HG03457 (cell line): ENCODE data around the gene SRSF11.
"Not testable (repeated sequence)": the region's sequence is repeated elsewhere in the genome, so short reads cannot be mapped to it uniquely, and the experiment has no call there.

Experiments
- ATAC-seq: cut with Tn5 transposase; IDR thresholded peaks from one replicate; pipeline ENCODE4 v1.9.1; 2021; ENCODE audit warnings: moderate number of reproducible peaks; ENCODE audit not compliant: unreplicated experiment

SRSF11 gene, protein sequence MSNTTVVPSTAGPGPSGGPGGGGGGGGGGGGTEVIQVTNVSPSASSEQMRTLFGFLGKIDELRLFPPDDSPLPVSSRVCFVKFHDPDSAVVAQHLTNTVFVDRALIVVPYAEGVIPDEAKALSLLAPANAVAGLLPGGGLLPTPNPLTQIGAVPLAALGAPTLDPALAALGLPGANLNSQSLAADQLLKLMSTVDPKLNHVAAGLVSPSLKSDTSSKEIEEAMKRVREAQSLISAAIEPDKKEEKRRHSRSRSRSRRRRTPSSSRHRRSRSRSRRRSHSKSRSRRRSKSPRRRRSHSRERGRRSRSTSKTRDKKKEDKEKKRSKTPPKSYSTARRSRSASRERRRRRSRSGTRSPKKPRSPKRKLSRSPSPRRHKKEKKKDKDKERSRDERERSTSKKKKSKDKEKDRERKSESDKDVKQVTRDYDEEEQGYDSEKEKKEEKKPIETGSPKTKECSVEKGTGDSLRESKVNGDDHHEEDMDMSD

DNA sequence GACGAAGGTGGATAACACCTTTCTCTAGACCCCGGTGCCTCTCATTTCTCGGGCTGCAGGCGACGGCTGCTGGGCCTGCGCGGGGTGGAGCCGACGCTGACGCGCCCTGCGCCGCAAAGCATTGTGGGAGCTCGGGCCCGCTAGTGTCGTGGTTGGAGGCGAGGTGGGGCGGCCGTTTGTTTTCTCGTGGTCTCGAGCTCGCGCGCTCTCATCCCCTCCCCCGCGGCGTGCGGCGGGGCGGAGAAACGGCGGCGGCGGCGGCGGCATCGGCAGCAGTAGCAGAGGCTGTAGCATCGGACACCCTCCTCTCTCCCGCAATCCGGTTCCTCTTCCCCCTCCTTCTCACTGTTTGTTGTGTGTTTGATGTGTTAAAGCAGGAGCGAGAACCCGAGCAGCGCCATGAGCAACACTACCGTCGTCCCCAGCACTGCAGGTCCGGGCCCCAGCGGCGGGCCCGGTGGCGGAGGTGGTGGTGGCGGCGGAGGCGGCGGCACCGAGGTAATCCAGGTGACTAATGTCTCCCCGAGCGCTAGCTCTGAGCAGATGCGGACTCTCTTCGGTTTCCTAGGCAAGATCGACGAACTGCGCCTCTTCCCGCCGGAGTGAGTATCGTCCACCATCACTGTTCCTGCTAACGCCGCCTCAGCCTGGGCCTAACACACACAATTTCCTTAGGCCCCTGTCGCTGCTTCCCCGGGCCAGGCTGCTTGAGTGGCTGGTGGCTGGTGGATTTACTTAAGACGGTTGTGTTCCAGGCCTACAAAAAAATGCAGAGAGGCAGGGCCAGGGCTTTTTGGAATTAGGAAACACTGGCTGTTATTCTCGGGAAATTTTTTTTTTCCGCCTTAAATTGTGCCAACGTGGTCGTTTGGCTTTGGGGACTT, at the start of gene SRSF11:
TSS of gene SRSF11 (plus strand) at position 143 of the 884 bp plus-strand sequence. CDS start at position 400, 257 bp downstream.
- ATAC-seq: peak; percentile 88

GRCh38 chr1:70171512-70171911, 49.7 kb upstream of the SRSF11 start:
- ATAC-seq: no peak

GRCh38 chr1:70185181-70185580, 36.0 kb upstream of the SRSF11 start:
- not testable (repeated sequence) for ATAC-seq

DNA sequence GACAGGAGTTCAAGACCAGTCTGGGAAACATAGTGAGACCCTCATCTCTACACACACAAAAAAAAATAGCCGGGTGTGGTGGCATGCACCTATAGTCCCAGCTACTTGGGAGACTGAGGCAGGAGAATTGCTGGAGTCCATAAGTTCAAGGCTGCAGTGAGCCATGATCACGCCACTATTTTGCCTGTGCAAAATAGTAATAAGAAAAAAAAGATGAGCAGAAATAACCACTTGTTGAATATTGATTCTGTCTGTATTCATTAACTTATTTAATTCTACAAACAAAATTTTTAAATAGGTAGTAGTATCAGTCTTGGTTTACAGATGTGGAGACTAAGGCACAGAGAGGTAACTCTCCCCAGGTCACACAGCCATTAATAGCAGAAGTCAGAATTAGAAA, 32.7 kb upstream of the SRSF11 start:
- ATAC-seq: no peak

GRCh38 chr1:70190180-70190579, 31.0 kb upstream of the SRSF11 start:
- no peak for ATAC-seq

DNA sequence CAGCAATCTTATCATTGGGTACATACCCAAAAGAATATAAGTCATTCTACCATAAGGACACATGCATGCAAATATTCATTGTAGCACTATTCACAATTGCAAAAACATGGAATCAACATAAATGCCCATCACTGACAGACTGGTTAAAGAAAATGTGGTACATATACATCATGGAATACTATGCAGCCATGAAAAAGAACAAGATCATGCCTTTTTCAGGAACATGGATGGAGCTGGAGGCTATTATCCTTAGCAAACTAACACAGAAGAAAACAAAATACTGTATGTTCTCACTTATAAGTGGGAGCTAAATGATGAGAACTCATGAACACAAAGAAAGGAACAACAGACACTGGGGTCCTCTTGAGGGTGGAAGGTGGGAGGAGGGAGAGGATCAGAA, 28.7 kb upstream of the SRSF11 start:
- ATAC-seq: not testable (repeated sequence)

- ATAC-seq: no peak
Observed at GRCh38 chr1:70194601-70195000, 26.6 kb upstream of the SRSF11 start.

- peak; percentile 85 for ATAC-seq
Observed at GRCh38 chr1:70195342-70195741, 25.8 kb upstream of the SRSF11 start.

- no peak for ATAC-seq
Observed at GRCh38 chr1:70196333-70196732, 24.8 kb upstream of the SRSF11 start.

DNA sequence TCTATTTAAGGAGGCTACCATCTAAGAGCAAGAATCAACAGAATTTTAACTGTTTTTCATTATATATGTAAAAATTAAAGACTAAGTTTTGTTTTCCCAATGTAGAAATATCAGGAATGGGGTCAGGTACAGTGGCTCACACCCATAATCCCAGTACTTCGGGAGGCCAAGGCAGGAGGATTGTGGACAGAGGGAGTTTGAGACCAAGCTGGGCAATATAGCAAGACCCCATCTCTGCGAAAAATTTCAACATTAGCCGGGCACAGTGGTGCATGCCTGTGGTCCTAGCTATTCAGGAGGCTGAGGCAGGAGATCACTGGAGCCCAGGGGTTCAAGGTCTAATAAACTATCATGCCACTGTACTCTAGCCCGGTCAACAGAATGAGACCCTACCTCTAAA, 21.1 kb upstream of the SRSF11 start:
- ATAC-seq: no peak

- no peak for ATAC-seq
Observed at GRCh38 chr1:70202173-70202758, 18.9 kb upstream of the SRSF11 start.

DNA sequence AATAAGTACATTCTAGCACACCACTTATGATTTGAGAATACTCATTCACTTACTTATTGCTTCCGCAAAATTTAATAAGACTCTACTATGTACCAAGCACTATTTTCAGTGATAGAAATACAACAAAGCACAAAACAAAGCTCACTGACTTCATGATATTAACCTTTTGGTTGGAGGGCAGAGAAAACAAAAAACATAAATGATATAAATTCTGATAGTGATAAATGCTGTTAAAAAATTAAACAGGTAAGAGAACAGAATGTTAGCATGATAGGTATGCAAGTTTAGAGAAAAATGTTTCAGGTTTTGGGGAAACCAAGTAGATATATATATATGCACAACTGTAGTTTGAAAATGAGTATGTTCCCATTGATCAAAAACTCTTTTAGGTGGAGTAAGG, 17.0 kb upstream of the SRSF11 start:
- ATAC-seq: no peak

- no peak for ATAC-seq
Observed at GRCh38 chr1:70204600-70204999, 16.6 kb upstream of the SRSF11 start.

GRCh38 chr1:70205071-70205433, 16.1 kb upstream of the SRSF11 start:
- ATAC-seq: no peak

- ATAC-seq: peak; percentile 73
Observed at GRCh38 chr1:70205434-70206118, 15.6 kb upstream of the SRSF11 start, which contains the start of gene LRRC40. TSS of gene LRRC40 (minus strand) at chr1:70205579. CDS start at chr1:70205540, 39 bp downstream.

DNA sequence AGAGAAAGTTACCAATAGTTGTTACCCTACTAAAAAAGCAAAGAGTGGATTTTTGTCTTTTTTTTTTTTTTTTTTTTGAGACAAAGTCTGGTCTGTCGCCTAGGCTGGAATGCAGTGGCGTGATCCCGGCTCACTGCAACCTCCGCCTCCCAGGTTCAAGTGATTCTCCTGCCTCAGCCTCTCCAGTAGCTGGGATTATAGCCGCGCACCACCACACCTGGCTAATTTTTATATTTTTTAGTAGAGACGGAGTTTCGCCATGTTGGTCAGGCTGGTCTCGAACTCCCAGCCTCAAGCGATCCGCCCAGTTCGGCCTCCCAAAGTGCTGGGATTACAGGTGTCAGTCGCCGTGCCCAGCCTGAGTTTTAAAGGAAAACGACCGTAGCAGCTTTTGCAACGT, 14.3 kb upstream of the SRSF11 start:
- ATAC-seq: not testable (repeated sequence)

DNA sequence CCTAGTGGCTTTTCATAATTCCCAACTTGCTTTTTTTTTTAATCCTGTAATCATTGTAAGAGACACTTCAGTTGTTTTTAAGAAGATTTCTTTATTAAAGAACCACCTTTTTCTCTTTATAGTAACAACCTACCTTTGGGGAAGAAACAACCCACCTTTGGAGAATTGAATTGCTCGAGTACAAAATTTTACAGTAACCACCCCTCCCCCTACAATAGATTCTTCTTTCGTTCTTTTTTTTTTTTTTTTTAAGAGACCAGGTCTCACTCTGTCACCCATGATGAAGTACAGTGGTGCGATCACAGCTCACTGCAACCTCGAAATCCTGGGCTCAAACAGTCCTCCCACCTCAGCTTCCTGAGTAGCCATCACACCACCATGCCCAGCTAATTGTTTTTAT, 13.7 kb upstream of the SRSF11 start:
- no peak for ATAC-seq

GRCh38 chr1:70208292-70208691, 12.9 kb upstream of the SRSF11 start:
- ATAC-seq: no peak

- ATAC-seq: no peak
Observed at GRCh38 chr1:70210820-70211219, 10.4 kb upstream of the SRSF11 start.

DNA sequence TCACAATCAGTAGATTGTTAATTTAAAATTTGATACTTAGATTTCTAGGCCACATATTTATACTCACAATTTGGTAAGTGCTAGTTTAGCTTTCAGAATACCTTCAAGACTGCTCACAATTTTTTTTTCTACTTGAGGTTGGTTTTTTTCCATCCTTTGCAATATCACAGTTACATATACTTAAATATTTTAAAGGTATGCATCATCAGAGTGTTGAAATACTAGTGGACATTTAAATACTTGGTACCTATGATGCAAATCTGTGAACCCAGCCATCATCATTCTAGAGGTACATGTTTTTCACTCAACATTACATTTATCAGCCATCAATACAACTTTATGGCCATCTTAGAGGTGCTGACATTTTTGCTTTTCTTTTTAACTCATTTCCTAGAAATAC, 9.6 kb upstream of the SRSF11 start:
- no peak for ATAC-seq

DNA sequence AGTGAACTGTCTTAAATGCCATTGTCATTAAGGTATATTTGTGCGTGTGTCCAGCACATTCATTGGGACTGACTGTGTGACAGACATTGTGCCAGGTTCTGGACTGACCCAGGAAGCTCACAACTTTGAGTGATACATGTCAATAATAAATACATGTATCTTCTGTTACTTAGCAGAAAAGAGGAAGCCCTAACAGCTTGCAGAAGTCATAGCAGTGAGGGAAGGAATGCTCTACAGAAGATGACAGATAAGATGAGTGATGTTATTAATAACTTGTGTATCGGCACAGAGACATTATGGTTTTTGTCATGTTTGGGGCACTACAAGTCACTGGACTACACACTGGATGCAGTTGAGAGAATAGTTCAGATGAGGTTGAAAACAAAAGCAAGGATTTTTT, 1.2 kb upstream of the SRSF11 start:
- ATAC-seq: no peak
